OCI-LY7 (cell line): ENCODE results near the gene MEOX2. TPM values are rescaled to one million over a fixed set of nuclear protein-coding genes. Genes with fewer than 3 reads are reported as not detected.

Experiments
- BruUV-seq: library from RNA; stranded (reverse); fragments of 400-500 nt; replicated peaks from 2 replicates; lab custom pipeline; 2021; lab: Mats Ljungman, UMichigan
- CTCF ChIA-PET: fragments of 300-600 bp; sonication (Branson Sonifier 250); formaldehyde crosslinking; loops from one replicate; lab custom pipeline; 2022; ENCODE audit warnings: antibody characterized with exemption; ENCODE audit not compliant: unreplicated experiment; lab: Charles Lee
- POLR2A ChIA-PET: fragments of 300-600 bp; sonication (Branson Sonifier 250); formaldehyde crosslinking; loops from one replicate; lab custom pipeline; 2022; ENCODE audit warnings: antibody characterized with exemption; lab: Charles Lee
- DNase-seq: peaks from one replicate; pipeline ENCODE4 v3.0.0-alpha.2; 2015; ENCODE audit warnings: low spot score
- H2AFZ ChIP-seq: fragments of 200-600 bp; sonication (generic), shearing (Covaris generic); 2 replicates; pipeline ENCODE4 v1.6.1; 2014; ENCODE audit warnings: mild to moderate bottlenecking, antibody characterized with exemption, low read length, moderate library complexity
- H3K27ac ChIP-seq: fragments of 200-600 bp; sonication (generic); 2 replicates; pipeline ENCODE4 v1.5.1; 2014; ENCODE audit warnings: mixed run types, low read depth, mild to moderate bottlenecking, moderate library complexity, low read length, inconsistent platforms; ENCODE audit not compliant: poor library complexity, severe bottlenecking
- H3K36me3 ChIP-seq: fragments of 200-600 bp; sonication (generic); 2 replicates; pipeline ENCODE4 v1.6.1; 2014; ENCODE audit warnings: mild to moderate bottlenecking, antibody characterized with exemption, low read length, moderate library complexity, mixed read lengths; ENCODE audit not compliant: insufficient read depth
- H3K4me1 ChIP-seq: fragments of 200-600 bp; sonication (generic); 2 replicates; pipeline ENCODE4 v1.5.1; 2014; ENCODE audit warnings: mild to moderate bottlenecking, low read length; ENCODE audit not compliant: insufficient read depth, poor library complexity, severe bottlenecking
- H3K4me2 ChIP-seq: fragments of 200-600 bp; sonication (generic); 2 replicates; pipeline ENCODE4 v1.6.1; 2014; ENCODE audit warnings: mild to moderate bottlenecking, low read length
- H3K4me3 ChIP-seq: fragments of 200-600 bp; sonication (generic); 2 replicates; pipeline ENCODE4 v1.5.1; 2014; ENCODE audit warnings: mild to moderate bottlenecking, low read depth, low read length; ENCODE audit not compliant: poor library complexity, severe bottlenecking
- H3K79me2 ChIP-seq: fragments of 200-600 bp; sonication (generic); 2 replicates; pipeline ENCODE4 v1.6.1; 2016; ENCODE audit warnings: low read depth, mild to moderate bottlenecking, low read length, moderate library complexity, mixed read lengths; ENCODE audit not compliant: insufficient read depth
- H3K9me2 ChIP-seq: fragments of 200-600 bp; sonication (generic); 2 replicates; pipeline ENCODE4 v1.6.1; 2016; ENCODE audit warnings: mild to moderate bottlenecking, low read length, mixed read lengths; ENCODE audit not compliant: insufficient read depth
- H3K9me3 ChIP-seq: fragments of 200-600 bp; sonication (generic); 2 replicates; pipeline ENCODE4 v1.6.1; 2014; ENCODE audit warnings: mild to moderate bottlenecking, mixed run types, low read length, mixed read lengths
- H4K20me1 ChIP-seq: fragments of 200-600 bp; sonication (generic); 2 replicates; pipeline ENCODE4 v1.6.1; 2014; ENCODE audit warnings: mild to moderate bottlenecking, antibody characterized with exemption, low read length, moderate library complexity, mixed read lengths; ENCODE audit not compliant: insufficient read depth
- EZH2phosphoT487 ChIP-seq: fragments of 200-600 bp; sonication (generic); IDR thresholded peaks from 2 replicates; pipeline ENCODE4 v1.6.1; 2018; ENCODE audit warnings: low read depth, borderline replicate concordance, mild to moderate bottlenecking, mixed run types, antibody characterized with exemption, low read length, moderate library complexity, mixed read lengths
- intact Hi-C: fragments of 100-400 bp; cut with micrococcal nuclease; formaldehyde crosslinking; loops from one replicate; pipeline ENCODE4 v1.10.0; 2022; ENCODE audit not compliant: unreplicated experiment
- total RNA-seq, 2 experiments: library from RNA; depleted of rRNA in 1 of 2; stranded (reverse); fragments of >200 nt in 1 of 2; shearing (Covaris generic) in 1 of 2; gene quantifications; 2 replicates each; pipeline ENCODE4 v1.2.3, GENCODE V29; 2014 to 2022
- TF ChIP-seq, protein P1 (sequence below): fragments of 200-600 bp; sonication (generic); conservative IDR thresholded peaks from 2 replicates; pipeline ENCODE4 v1.5.1; 2014; ENCODE audit warnings: mild to moderate bottlenecking, antibody characterized with exemption, low read length, moderate library complexity, mixed read lengths

Gene MEOX2
- total RNA-seq, 2 experiments from 2014 or later: not detected

- H3K27ac ChIP-seq: no peak overlapping the region
- no peaks in the 10 kb centered on the region for H3K79me2 ChIP-seq
- no peaks in the 10 kb centered on the region for H3K36me3 ChIP-seq
- CTCF ChIA-PET: no interaction called here
- TF ChIP-seq, protein P1, sequence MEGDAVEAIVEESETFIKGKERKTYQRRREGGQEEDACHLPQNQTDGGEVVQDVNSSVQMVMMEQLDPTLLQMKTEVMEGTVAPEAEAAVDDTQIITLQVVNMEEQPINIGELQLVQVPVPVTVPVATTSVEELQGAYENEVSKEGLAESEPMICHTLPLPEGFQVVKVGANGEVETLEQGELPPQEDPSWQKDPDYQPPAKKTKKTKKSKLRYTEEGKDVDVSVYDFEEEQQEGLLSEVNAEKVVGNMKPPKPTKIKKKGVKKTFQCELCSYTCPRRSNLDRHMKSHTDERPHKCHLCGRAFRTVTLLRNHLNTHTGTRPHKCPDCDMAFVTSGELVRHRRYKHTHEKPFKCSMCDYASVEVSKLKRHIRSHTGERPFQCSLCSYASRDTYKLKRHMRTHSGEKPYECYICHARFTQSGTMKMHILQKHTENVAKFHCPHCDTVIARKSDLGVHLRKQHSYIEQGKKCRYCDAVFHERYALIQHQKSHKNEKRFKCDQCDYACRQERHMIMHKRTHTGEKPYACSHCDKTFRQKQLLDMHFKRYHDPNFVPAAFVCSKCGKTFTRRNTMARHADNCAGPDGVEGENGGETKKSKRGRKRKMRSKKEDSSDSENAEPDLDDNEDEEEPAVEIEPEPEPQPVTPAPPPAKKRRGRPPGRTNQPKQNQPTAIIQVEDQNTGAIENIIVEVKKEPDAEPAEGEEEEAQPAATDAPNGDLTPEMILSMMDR: no peak
- TF ChIP-seq EZH2phosphoT487: no peak
- H3K9me2 ChIP-seq: no peaks in the 10 kb centered on the region
- intact Hi-C loops: no loop called here
- no peak for DNase-seq
- H3K9me3 ChIP-seq: no peaks in the 10 kb centered on the region
- no peaks in the 10 kb centered on the region for H4K20me1 ChIP-seq
- no peaks in the 10 kb centered on the region for H3K4me1 ChIP-seq
- no peak overlapping the region for H2AFZ ChIP-seq
- no peak overlapping the region for H3K4me3 ChIP-seq
- H3K4me2 ChIP-seq: no peak overlapping the region
- POLR2A ChIA-PET: no interaction called here
- no TSS peak for BruUV-seq
Measured at GRCh38 chr7:15703732-15704131, 17.2 kb upstream of the MEOX2 start.

DNA sequence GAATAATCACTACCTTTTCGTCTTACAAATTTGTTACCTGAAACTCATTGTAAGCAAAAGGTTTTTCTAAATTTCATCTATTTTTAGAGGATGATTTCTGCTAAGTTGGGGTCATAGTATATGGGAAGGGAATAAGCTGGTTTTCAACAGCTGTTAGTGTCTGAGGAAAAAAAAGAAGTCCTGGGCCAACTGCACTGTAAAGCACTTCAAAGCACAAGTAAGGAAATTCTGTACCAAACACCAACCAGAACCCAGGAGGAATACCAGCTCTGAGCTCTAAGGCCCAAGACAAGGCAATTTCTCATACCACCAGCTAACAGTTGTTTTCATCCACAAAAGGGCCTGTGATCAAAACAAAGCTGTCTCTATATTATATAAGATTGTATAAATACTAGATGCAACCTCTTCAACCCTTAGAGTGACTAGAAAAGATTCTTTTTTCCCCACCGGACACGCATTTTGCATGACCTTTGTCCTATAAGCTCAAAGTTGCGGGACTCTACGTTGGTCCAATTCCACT, 6.1 kb upstream of the MEOX2 start:
- intact Hi-C loops: no loop called here
- POLR2A ChIA-PET: interaction anchor here (0.6 to 1.2 kb wide), 3 partner anchors 25 to 526 kb away, joined by 3 read pairs; no protein-coding TSS in a partner anchor
- CTCF ChIA-PET: no interaction called here
- Histone ChIP-seq H3K36me3 (no peaks in the 10 kb centered on the region), H4K20me1 (no peaks in the 10 kb centered on the region), H3K9me3 (no peaks in the 10 kb centered on the region), H3K4me1 (no peaks in the 10 kb centered on the region), H3K4me3 (no peak overlapping the region), H3K79me2 (no peaks in the 10 kb centered on the region), H3K4me2 (no peak overlapping the region), H3K9me2 (no peaks in the 10 kb centered on the region), H3K27ac (no peak overlapping the region), H2AFZ (no peak overlapping the region)
- no peak for DNase-seq
- BruUV-seq: no TSS peak
- TF ChIP-seq, protein P1: no peak
- TF ChIP-seq EZH2phosphoT487: no peak

GRCh38 chr7:15688911-15689310, 2.4 kb upstream of the MEOX2 start:
- no TSS peak for BruUV-seq
- H4K20me1 ChIP-seq: no peaks in the 10 kb centered on the region
- H3K9me2 ChIP-seq: no peaks in the 10 kb centered on the region
- H2AFZ ChIP-seq: no peak overlapping the region
- H3K9me3 ChIP-seq: no peaks in the 10 kb centered on the region
- H3K36me3 ChIP-seq: no peaks in the 10 kb centered on the region
- no peak overlapping the region for H3K4me2 ChIP-seq
- H3K27ac ChIP-seq: no peak overlapping the region
- intact Hi-C loops: no loop called here
- DNase-seq: no peak
- H3K4me3 ChIP-seq: no peak overlapping the region
- H3K4me1 ChIP-seq: no peaks in the 10 kb centered on the region
- H3K79me2 ChIP-seq: no peaks in the 10 kb centered on the region
- TF ChIP-seq, protein P1: no peak
- TF ChIP-seq EZH2phosphoT487: no peak
- POLR2A ChIA-PET: no interaction called here
- CTCF ChIA-PET: no interaction called here
